Esophagus squamous epithelium (tissue), 4 donors: ENCODE measurements around the gene ELMO2.

Experiments used
- POLR2A ChIP-seq, 4 donors: fragments of 450-650 bp; IDR thresholded peaks; one replicate each; pipeline ENCODE4 v1.6.1; 2017; ENCODE audit warnings: antibody characterized with exemption in 4 of 4, mild to moderate bottlenecking in 4 of 4, moderate library complexity in 3 of 4
- TF ChIP-seq, protein P1 (sequence below), 6 experiments: fragments of 450-650 bp in 4 of 6; fragments of 200-600 bp in 2 of 6; sonication (generic) in 2 of 6; IDR thresholded peaks; one replicate each; pipeline ENCODE4 v1.5.1; 2016 to 2019; ENCODE audit warnings: antibody characterized with exemption in 6 of 6, mild to moderate bottlenecking in 4 of 6, moderate library complexity in 4 of 6

DNA sequence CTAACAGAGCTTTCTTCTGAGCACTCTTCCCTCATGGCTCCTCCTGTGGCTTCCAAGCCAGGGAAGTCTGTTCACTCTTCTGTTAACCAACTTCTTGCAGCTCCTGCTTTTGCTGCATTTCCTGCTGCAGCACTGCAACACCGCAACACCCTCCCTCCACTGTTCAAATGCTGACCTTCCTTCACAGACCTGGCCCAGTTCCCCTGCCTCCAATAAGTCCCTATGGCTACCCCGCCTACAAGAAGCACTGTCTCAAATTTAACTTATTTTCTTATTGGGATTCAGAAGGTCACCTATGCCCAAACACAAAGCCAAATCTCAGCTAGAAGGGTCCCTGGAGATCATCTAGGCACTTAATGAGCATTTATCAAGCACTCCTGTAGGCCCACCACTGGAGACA, 44.6 kb downstream of the ELMO2 start:
- TF ChIP-seq, protein P1, sequence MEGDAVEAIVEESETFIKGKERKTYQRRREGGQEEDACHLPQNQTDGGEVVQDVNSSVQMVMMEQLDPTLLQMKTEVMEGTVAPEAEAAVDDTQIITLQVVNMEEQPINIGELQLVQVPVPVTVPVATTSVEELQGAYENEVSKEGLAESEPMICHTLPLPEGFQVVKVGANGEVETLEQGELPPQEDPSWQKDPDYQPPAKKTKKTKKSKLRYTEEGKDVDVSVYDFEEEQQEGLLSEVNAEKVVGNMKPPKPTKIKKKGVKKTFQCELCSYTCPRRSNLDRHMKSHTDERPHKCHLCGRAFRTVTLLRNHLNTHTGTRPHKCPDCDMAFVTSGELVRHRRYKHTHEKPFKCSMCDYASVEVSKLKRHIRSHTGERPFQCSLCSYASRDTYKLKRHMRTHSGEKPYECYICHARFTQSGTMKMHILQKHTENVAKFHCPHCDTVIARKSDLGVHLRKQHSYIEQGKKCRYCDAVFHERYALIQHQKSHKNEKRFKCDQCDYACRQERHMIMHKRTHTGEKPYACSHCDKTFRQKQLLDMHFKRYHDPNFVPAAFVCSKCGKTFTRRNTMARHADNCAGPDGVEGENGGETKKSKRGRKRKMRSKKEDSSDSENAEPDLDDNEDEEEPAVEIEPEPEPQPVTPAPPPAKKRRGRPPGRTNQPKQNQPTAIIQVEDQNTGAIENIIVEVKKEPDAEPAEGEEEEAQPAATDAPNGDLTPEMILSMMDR (IDR thresholded peaks at IDR 0.05): no peak
- no peak for TF ChIP-seq POLR2A (IDR thresholded peaks at IDR 0.05)
